IMR-90 (cell line): ENCODE data around the gene CLPTM1. TPM values are rescaled to one million over a fixed set of nuclear protein-coding genes. Genes with fewer than 3 reads are reported as not detected.

ENCODE experiments used
- ATAC-seq: fragments of 200-7000 bp; cut with Tn5 transposase; 2 replicates; pipeline ENCODE4 v1.9.1; 2020; ENCODE audit warnings: low read depth, mild to moderate bottlenecking, moderate library complexity
- BruUV-seq: library from RNA; stranded (reverse); fragments of 400-500 nt; replicated peaks from 2 replicates; lab custom pipeline; 2021; lab: Mats Ljungman, UMichigan
- CTCF ChIA-PET: fragments of 300-600 bp; formaldehyde crosslinking; extraction: SDS; loops from one replicate; lab custom pipeline; 2021; ENCODE audit warnings: antibody characterized with exemption; lab: Yijun Ruan, JAX
- POLR2A ChIA-PET: fragments of 300-600 bp; sonication (Branson Sonifier 250); formaldehyde crosslinking; loops from one replicate; lab custom pipeline; 2022; ENCODE audit warnings: antibody characterized with exemption; ENCODE audit not compliant: unreplicated experiment; lab: Charles Lee
- DNase-seq: peaks from one replicate; pipeline ENCODE4 v3.0.0; 2013
- H2AFZ ChIP-seq: replicated peaks from 2 replicates; pipeline ENCODE3; 2013; ENCODE audit warnings: low read length, mild to moderate bottlenecking; ENCODE audit not compliant: poor library complexity
- H2AK5ac ChIP-seq: 2 replicates; pipeline ENCODE4 v1.6.1; 2013; ENCODE audit warnings: low read depth, low read length, inconsistent platforms
- H2AK9ac ChIP-seq: replicated peaks from 2 replicates; pipeline ENCODE3; 2013; ENCODE audit warnings: mild to moderate bottlenecking, low read depth, low read length, moderate library complexity; ENCODE audit not compliant: poor library complexity
- H2BK120ac ChIP-seq: 2 replicates; pipeline ENCODE4 v1.6.1; 2013; ENCODE audit warnings: low read depth, low read length, inconsistent platforms
- H2BK15ac ChIP-seq: 3 replicates; pipeline ENCODE4 v1.6.1; 2013; ENCODE audit warnings: low read depth, low read length, inconsistent platforms
- H2BK20ac ChIP-seq: 2 replicates; pipeline ENCODE4 v1.6.1; 2013; ENCODE audit warnings: low read depth, mild to moderate bottlenecking, inconsistent platforms, low read length, moderate library complexity
- H2BK5ac ChIP-seq: 2 replicates; pipeline ENCODE4 v1.6.1; 2013; ENCODE audit warnings: mild to moderate bottlenecking, low read depth, low read length, inconsistent platforms; ENCODE audit not compliant: poor library complexity, severe bottlenecking
- H3K14ac ChIP-seq: replicated peaks from 2 replicates; pipeline ENCODE4 v1.6.1; 2013; ENCODE audit warnings: low read depth, low read length, inconsistent platforms
- H3K18ac ChIP-seq: 2 replicates; pipeline ENCODE4 v1.6.1; 2013; ENCODE audit warnings: low read depth, low read length, control low read depth
- H3K23ac ChIP-seq: 2 replicates; pipeline ENCODE4 v1.6.1; 2013; ENCODE audit warnings: low read depth, low read length, inconsistent platforms
- H3K27ac ChIP-seq: 2 replicates; pipeline ENCODE4 v1.5.1; 2013; ENCODE audit warnings: mild to moderate bottlenecking, control low read depth, low read length; ENCODE audit not compliant: insufficient read depth
- H3K27me3 ChIP-seq: 2 replicates; pipeline ENCODE4 v1.6.1; 2013; ENCODE audit warnings: low read length; ENCODE audit not compliant: control insufficient read depth, insufficient read depth
- H3K36me3 ChIP-seq: 2 replicates; pipeline ENCODE4 v1.6.1; 2013; ENCODE audit warnings: low read length, mixed read lengths; ENCODE audit not compliant: control insufficient read depth, insufficient read depth
- H3K4ac ChIP-seq: 2 replicates; pipeline ENCODE4 v1.6.1; 2013; ENCODE audit warnings: low read depth, low read length, inconsistent platforms
- H3K4me1 ChIP-seq: 2 replicates; pipeline ENCODE4 v1.6.1; 2013; ENCODE audit warnings: low read length, mixed read lengths; ENCODE audit not compliant: control insufficient read depth, insufficient read depth
- H3K4me2 ChIP-seq: 2 replicates; pipeline ENCODE4 v1.6.1; 2013; ENCODE audit warnings: low read depth, mild to moderate bottlenecking, control low read depth, low read length, moderate library complexity
- H3K4me3 ChIP-seq: 2 replicates; pipeline ENCODE4 v1.5.1; 2013; ENCODE audit warnings: low read depth, mild to moderate bottlenecking, control low read depth, low read length, moderate library complexity; ENCODE audit not compliant: insufficient read depth
- H3K56ac ChIP-seq: 2 replicates; pipeline ENCODE4 v1.6.1; 2013; ENCODE audit warnings: low read length, inconsistent platforms; ENCODE audit not compliant: insufficient read depth; ENCODE audit errors: extremely low read depth
- H3K79me1 ChIP-seq, 2 experiments: 2 replicates each; pipeline ENCODE4 v1.6.1; 2013; ENCODE audit warnings: low read length in 2 of 2, inconsistent platforms in 1 of 2, low read depth in 1 of 2
- H3K9ac ChIP-seq: 2 replicates; pipeline ENCODE4 v1.6.1; 2013; ENCODE audit warnings: low read depth, low read length, control low read depth
- H3K9me1 ChIP-seq: 2 replicates; pipeline ENCODE4 v1.6.1; 2013; ENCODE audit warnings: low read length, inconsistent platforms; ENCODE audit not compliant: insufficient read depth
- H3K9me3 ChIP-seq: 2 replicates; pipeline ENCODE4 v1.6.1; 2013; ENCODE audit warnings: low read length; ENCODE audit not compliant: control insufficient read depth, insufficient read depth
- H4K20me1 ChIP-seq: 2 replicates; pipeline ENCODE4 v1.6.1; 2013; ENCODE audit warnings: low read length, inconsistent platforms; ENCODE audit not compliant: insufficient read depth
- H4K5ac ChIP-seq: 2 replicates; pipeline ENCODE4 v1.6.1; 2013; ENCODE audit warnings: mild to moderate bottlenecking, low read depth, low read length, control low read depth
- H4K8ac ChIP-seq, 2 experiments: 2 replicates each; pipeline ENCODE4 v1.6.1; 2013; ENCODE audit warnings: low read depth in 2 of 2, low read length in 2 of 2, control low read depth in 1 of 2, inconsistent platforms in 1 of 2
- H4K91ac ChIP-seq: 2 replicates; pipeline ENCODE4 v1.6.1; 2013; ENCODE audit warnings: low read depth, low read length, inconsistent platforms; ENCODE audit not compliant: insufficient read depth
- CEBPB ChIP-seq: IDR thresholded peaks from 2 replicates; pipeline ENCODE4 v1.6.1; 2012; ENCODE audit warnings: low read depth, low read length, improper control_type of control experiment
- FOS ChIP-seq: fragments of 150-350 bp; IDR thresholded peaks from 2 replicates; pipeline ENCODE4 v1.6.1; 2016; ENCODE audit warnings: low read depth, low read length
- MAFK ChIP-seq: IDR thresholded peaks from 2 replicates; pipeline ENCODE4 v1.6.1; 2012; ENCODE audit warnings: low read depth, low read length, improper control_type of control experiment
- MAZ ChIP-seq: IDR thresholded peaks from 2 replicates; pipeline ENCODE4 v1.6.1; 2012; ENCODE audit warnings: low read depth, mild to moderate bottlenecking, low read length, improper control_type of control experiment, moderate library complexity, borderline replicate concordance
- MXI1 ChIP-seq: IDR thresholded peaks from 2 replicates; pipeline ENCODE4 v1.6.1; 2012; ENCODE audit warnings: low read depth, mild to moderate bottlenecking, low read length, moderate library complexity, borderline replicate concordance
- POLR2A ChIP-seq: IDR thresholded peaks from 2 replicates; pipeline ENCODE4 v1.6.1; 2012; ENCODE audit warnings: mild to moderate bottlenecking, low read depth, low read length
- RAD21 ChIP-seq: IDR thresholded peaks from 2 replicates; pipeline ENCODE4 v1.6.1; 2012; ENCODE audit warnings: low read length, improper control_type of control experiment
- RFX5 ChIP-seq: IDR thresholded peaks from 2 replicates; pipeline ENCODE4 v1.8.0; 2012; ENCODE audit warnings: low read depth, mild to moderate bottlenecking, low read length, moderate library complexity
- SMC3 ChIP-seq: fragments of 150-350 bp; IDR thresholded peaks from 2 replicates; pipeline ENCODE4 v1.6.1; 2016; ENCODE audit warnings: low read depth, mild to moderate bottlenecking, antibody characterized with exemption, low read length, moderate library complexity
- WGBS, 2 experiments: methylation state at CpG; one replicate each; pipeline versions ENCODE4 v1.1.5 to v1.1.7; 2013; ENCODE audit warnings: missing lambda C conversion rate in 2 of 2; ENCODE audit not compliant: insufficient read length in 1 of 2; ENCODE audit errors: extremely low coverage in 2 of 2; 5-methylcytosine and 5-hydroxymethylcytosine counted together
- dilution Hi-C: fragments of 300-500 bp; cut with HindIII; formaldehyde crosslinking; loops from one replicate; pipeline ENCODE4 v1.14.3; 2018; ENCODE audit warnings: low sequenced_read_pairs; ENCODE audit not compliant: unreplicated experiment
- in situ Hi-C: fragments of 300-500 bp; cut with MboI; formaldehyde crosslinking; loops from 3 replicates; pipeline ENCODE4 v1.14.3; 2019; ENCODE audit warnings: low sequenced_read_pairs, inconsistent platforms, mixed read lengths
- intact Hi-C: fragments of 100-400 bp; cut with micrococcal nuclease; formaldehyde crosslinking; loops from 2 replicates; pipeline ENCODE4 v1.10.0; 2022
- polyA plus RNA-seq, 3 experiments: library from polyadenylated mRNA; depleted of rRNA; stranded (reverse); fragments of >200 nt; gene quantifications; 2 replicates each; pipeline ENCODE4 v1.2.3, GENCODE V29; 2012; ENCODE audit warnings: low replicate concordance in 1 of 3
- total RNA-seq: library from RNA; depleted of rRNA; stranded (reverse); fragments of >200 nt; gene quantifications from 2 replicates; pipeline ENCODE4 v1.2.3, GENCODE V29; 2012
- TF ChIP-seq, protein P1 (sequence below): fragments of 150-350 bp; IDR thresholded peaks from 2 replicates; pipeline ENCODE4 v1.6.1; 2017; ENCODE audit warnings: mild to moderate bottlenecking, antibody characterized with exemption, low read length, low read depth

CLPTM1 gene
- total and polyA plus RNA-seq, 2 of the 4 experiments (the other 2 are of a cell fraction): 23.8 to 88.8 TPM

- Histone ChIP-seq H3K56ac (no peak overlapping the region), H2BK5ac (peak overlapping the region; percentile 61), H3K27ac (peak overlapping the region; percentile 71; the same call in 1 of the 2 replicates), H4K8ac (peak overlapping the region; percentile 41 to 80; a peak in 3 of 4 replicates), H3K18ac (peak overlapping the region; percentile 82), H3K4me2 (peak overlapping the region; percentile 53), H3K4me3 (no peak overlapping the region), H4K91ac (peak overlapping the region; percentile 48; the same call in 1 of the 2 replicates), H3K79me1 (no peaks in the 10 kb centered on the region), H3K9me3 (no peaks in the 10 kb centered on the region), H3K4me1 (peaks cover 23% of the 10 kb centered on the region), H3K9ac (peak overlapping the region; percentile 32), H2AK5ac (no peak overlapping the region; the same call in 1 of the 2 replicates), H4K20me1 (no peaks in the 10 kb centered on the region), H2BK20ac (peak overlapping the region; percentile 69), H2BK15ac (no peak overlapping the region; the same call in 2 of the 3 replicates), H2AK9ac (no peak overlapping the region), H3K4ac (peak overlapping the region; percentile 72; the same call in 1 of the 2 replicates), H2BK120ac (peak overlapping the region; percentile 78), H2AFZ (peak overlapping the region; percentile 75), H3K36me3 (no peaks in the 10 kb centered on the region), H3K9me1 (no peaks in the 10 kb centered on the region), H3K23ac (peak overlapping the region; percentile 75; the same call in 1 of the 2 replicates), H4K5ac (peak overlapping the region; percentile 92), H3K14ac (peak overlapping the region; percentile 76), H3K27me3 (peaks cover 2% of the 10 kb centered on the region)
- WGBS, 2 experiments: no CpG with 5 or more reads among the region's 8 CpGs
- dilution Hi-C loops (no loop called here), in situ Hi-C loops (no loop called here), intact Hi-C loops (no loop called here)
- DNase-seq (peak; percentile 49), ATAC-seq (peak; percentile 65)
- BruUV-seq: no TSS peak
- TF ChIP-seq RAD21 (no peak), MAZ (peak; percentile 33; the same call in 1 of the 2 replicates), CEBPB (peak; percentile 91), RFX5 (peak; percentile 62; the same call in 1 of the 2 replicates), POLR2A (no peak), MAFK (no peak), SMC3 (no peak), MXI1 (peak; percentile 56; the same call in 1 of the 2 replicates), FOS (no peak)
- TF ChIP-seq, protein P1, sequence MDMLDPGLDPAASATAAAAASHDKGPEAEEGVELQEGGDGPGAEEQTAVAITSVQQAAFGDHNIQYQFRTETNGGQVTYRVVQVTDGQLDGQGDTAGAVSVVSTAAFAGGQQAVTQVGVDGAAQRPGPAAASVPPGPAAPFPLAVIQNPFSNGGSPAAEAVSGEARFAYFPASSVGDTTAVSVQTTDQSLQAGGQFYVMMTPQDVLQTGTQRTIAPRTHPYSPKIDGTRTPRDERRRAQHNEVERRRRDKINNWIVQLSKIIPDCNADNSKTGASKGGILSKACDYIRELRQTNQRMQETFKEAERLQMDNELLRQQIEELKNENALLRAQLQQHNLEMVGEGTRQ: peak; percentile 73
- POLR2A ChIA-PET: no interaction called here
- CTCF ChIA-PET: interaction anchor here (0.9 to 1.1 kb wide), 2 partner anchors 13 to 36 kb away, joined by 3 to 4 read pairs; no protein-coding TSS in a partner anchor
Observed at GRCh38 chr19:44925114-44925891, 29.9 kb upstream of the CLPTM1 start.
